ENCODE data around the gene PRMT9.

The PRMT9 gene

DNA sequence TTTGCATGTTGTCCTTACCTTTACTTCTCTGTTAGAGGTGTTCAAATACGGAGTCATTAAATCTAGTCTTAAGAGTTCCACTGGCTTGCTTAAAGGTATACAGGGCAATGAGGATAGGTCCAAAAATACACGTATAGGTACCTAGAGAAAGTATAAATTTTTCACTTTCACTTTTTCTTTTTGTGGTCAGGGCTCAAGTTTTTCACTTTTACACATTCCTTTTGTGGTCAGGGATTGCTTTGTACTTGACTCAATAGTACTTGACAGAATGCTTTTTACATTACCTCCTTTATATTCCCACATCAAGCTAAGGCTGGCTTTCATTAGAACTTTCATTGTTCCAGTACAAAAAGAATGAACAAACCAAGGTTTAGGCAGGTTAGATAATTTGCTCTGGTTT lies 45.0 kb downstream of the PRMT9 start:
- Histone ChIP-seq H3K27me3 (ENCODE audit: control insufficient read depth in 1 of 2, insufficient read depth in 2 of 2, low read length in 2 of 2) (no peaks in the 10 kb centered on the region), H3K4me1 (ENCODE audit: insufficient read depth, low read length) (no peaks in the 10 kb centered on the region), H3K36me3 (ENCODE audit: insufficient read depth, low read length) (peaks cover 38% of the 10 kb centered on the region), H3K9ac (ENCODE audit: low read length) (no peak overlapping the region), H3K4me3 (ENCODE audit: low read depth in 1 of 2, low read length in 2 of 2) (no peak overlapping the region), H3K27ac (ENCODE audit: low read depth, low read length) (no peak overlapping the region), H3K9me3 (ENCODE audit: low read length) (no peaks in the 10 kb centered on the region)

DNA sequence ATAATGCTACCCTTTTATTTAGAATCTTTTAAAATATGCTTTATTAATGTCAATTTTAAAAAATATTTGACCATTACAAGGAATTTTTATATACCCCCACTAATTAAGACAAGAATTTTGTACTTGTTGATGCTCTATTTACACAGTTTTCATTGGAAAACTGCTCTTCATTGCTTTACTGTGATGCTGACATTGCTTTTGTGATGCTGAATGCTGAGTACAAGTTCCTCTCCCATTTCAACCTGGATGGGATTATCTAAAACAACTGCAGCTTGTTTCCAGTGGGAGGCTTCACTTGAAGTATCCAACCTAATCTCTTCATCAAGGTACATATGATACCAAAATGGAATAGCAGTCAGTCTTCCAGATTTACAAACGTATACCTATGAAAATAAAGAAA lies 45.6 kb downstream of the PRMT9 start:
- Histone ChIP-seq H3K9me3 (ENCODE audit: low read length) (no peaks in the 10 kb centered on the region), H3K27ac (ENCODE audit: low read depth, low read length) (no peak overlapping the region), H3K36me3 (ENCODE audit: insufficient read depth, low read length) (peaks cover 39% of the 10 kb centered on the region), H3K27me3 (ENCODE audit: control insufficient read depth in 1 of 2, insufficient read depth in 2 of 2, low read length in 2 of 2) (no peaks in the 10 kb centered on the region), H3K4me1 (ENCODE audit: insufficient read depth, low read length) (no peaks in the 10 kb centered on the region), H3K4me3 (ENCODE audit: low read depth in 1 of 2, low read length in 2 of 2) (no peak overlapping the region), H3K9ac (ENCODE audit: low read length) (no peak overlapping the region)

DNA sequence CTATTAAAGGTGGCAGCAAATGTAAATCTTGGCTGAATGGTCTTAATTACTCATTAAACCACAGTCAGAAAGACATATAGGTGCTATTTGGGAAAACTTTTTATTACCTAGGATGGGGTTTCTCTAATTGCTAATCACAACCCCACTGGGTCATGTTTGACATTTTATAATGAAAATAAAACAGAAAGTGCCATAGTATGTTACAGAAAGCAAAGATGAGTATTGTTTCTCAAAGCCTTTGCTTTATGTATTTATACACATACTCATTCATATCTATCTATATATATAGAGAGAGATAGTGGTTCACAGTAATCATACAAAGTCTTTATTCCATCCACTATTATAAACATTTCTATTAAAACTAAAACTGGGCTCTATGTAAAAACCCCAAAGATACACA lies 48.6 kb downstream of the PRMT9 start:
- Histone ChIP-seq H3K36me3 (ENCODE audit: insufficient read depth, low read length) (peaks cover 43% of the 10 kb centered on the region), H3K4me1 (ENCODE audit: insufficient read depth, low read length) (no peaks in the 10 kb centered on the region), H3K9me3 (ENCODE audit: low read length) (no peaks in the 10 kb centered on the region), H3K27ac (ENCODE audit: low read depth, low read length) (no peak overlapping the region), H3K27me3 (ENCODE audit: control insufficient read depth in 1 of 2, insufficient read depth in 2 of 2, low read length in 2 of 2) (no peaks in the 10 kb centered on the region), H3K9ac (ENCODE audit: low read length) (no peak overlapping the region), H3K4me3 (ENCODE audit: low read depth in 1 of 2, low read length in 2 of 2) (no peak overlapping the region)

DNA sequence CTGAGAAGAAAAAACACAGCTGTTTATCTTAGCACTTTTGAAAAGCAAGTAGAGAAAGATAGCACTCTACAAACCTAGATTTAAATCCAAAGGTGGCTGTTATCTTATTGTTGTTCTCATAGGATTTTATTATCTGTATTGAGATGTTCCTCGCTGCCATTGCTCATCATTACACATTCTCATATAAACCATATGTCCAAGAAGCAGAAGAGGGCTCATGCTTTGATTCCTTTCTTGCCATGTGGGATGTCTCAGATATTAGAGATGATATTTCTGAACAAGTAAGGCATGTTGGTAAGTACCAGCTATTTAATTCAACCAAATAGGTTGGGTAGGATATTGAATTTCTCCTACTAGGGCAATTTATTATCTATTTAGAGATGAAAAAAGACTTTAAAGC lies 50.3 kb downstream of the PRMT9 start:
- Histone ChIP-seq H3K9ac (ENCODE audit: low read length) (no peak overlapping the region), H3K4me1 (ENCODE audit: insufficient read depth, low read length) (no peaks in the 10 kb centered on the region), H3K9me3 (ENCODE audit: low read length) (no peaks in the 10 kb centered on the region), H3K27ac (ENCODE audit: low read depth, low read length) (no peak overlapping the region), H3K4me3 (ENCODE audit: low read depth in 1 of 2, low read length in 2 of 2) (no peak overlapping the region), H3K36me3 (ENCODE audit: insufficient read depth, low read length) (peaks cover 52% of the 10 kb centered on the region), H3K27me3 (ENCODE audit: control insufficient read depth in 1 of 2, insufficient read depth in 2 of 2, low read length in 2 of 2) (no peaks in the 10 kb centered on the region)

DNA sequence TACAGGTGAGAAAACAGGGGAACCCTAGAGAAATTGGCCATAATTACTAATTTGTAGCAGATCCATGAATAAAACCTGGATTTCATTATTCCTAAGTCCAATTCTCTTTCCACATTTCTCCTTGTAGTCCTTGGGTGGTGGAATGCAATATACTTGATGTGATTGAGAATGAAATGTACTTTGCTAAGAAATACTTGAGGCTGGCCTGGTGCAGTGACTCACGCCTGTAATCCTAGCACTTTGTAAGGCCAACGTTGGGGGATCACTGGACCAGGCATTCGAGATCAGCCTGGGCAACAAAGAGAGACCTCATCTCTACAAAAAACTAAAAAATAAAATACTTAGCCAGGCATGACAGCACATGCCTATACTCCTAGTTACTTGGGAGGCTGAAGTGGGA lies 50.9 kb downstream of the PRMT9 start:
- Histone ChIP-seq H3K9ac (ENCODE audit: low read length) (no peak overlapping the region), H3K4me1 (ENCODE audit: insufficient read depth, low read length) (no peaks in the 10 kb centered on the region), H3K27ac (ENCODE audit: low read depth, low read length) (no peak overlapping the region), H3K4me3 (ENCODE audit: low read depth in 1 of 2, low read length in 2 of 2) (no peak overlapping the region), H3K36me3 (ENCODE audit: insufficient read depth, low read length) (peaks cover 52% of the 10 kb centered on the region), H3K9me3 (ENCODE audit: low read length) (no peaks in the 10 kb centered on the region), H3K27me3 (ENCODE audit: control insufficient read depth in 1 of 2, insufficient read depth in 2 of 2, low read length in 2 of 2) (no peaks in the 10 kb centered on the region)

DNA sequence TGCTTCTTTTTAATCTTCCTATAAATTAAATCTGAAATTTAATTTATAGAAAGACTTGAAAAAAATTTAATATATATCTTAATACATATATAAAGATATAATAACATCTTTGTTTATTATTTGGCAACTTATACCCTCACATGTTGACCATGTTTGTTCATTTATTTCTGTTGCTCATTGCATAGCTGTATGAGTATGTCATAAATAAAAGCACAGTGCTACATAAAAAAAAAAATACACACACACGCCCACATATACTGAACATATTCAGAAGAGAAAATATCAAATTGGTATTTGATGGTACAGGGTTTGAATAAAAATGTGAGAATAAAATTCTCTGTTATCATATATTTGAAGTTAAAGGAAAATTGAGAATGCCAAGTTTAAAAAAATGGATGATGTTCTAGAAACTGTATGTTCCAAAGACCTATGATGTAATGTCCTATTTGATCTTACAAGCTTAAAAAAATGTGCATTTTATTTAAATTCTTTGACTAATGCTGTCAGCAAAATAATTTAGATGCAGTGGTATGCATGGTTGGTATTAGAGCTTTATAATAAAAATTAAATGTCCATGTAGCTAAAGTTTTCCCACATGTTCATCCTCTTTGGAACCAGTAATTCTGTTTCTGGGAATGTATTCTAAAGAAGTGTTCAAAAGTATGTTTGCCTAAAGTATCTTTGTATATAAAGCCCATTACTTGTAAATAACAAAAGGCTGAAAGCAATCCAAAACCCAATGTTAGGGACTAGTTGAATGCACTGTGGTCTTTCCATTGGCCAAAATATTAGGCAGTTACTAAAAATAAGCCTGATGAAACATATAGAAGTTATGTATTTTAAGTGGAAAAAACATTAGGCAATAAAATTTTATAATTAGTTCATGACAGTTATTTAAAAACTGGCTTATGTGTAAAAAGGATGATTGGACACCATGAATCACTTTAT lies 53.9 kb downstream of the PRMT9 start:
- Histone ChIP-seq H3K4me1 (ENCODE audit: insufficient read depth, low read length) (no peaks in the 10 kb centered on the region), H3K27me3 (ENCODE audit: control insufficient read depth in 1 of 2, insufficient read depth in 2 of 2, low read length in 2 of 2) (no peaks in the 10 kb centered on the region), H3K9me3 (ENCODE audit: low read length) (no peaks in the 10 kb centered on the region), H3K27ac (ENCODE audit: low read depth, low read length) (no peak overlapping the region), H3K4me3 (ENCODE audit: low read depth in 1 of 2, low read length in 2 of 2) (no peak overlapping the region), H3K36me3 (ENCODE audit: insufficient read depth, low read length) (peaks cover 59% of the 10 kb centered on the region), H3K9ac (ENCODE audit: low read length) (no peak overlapping the region)

DNA sequence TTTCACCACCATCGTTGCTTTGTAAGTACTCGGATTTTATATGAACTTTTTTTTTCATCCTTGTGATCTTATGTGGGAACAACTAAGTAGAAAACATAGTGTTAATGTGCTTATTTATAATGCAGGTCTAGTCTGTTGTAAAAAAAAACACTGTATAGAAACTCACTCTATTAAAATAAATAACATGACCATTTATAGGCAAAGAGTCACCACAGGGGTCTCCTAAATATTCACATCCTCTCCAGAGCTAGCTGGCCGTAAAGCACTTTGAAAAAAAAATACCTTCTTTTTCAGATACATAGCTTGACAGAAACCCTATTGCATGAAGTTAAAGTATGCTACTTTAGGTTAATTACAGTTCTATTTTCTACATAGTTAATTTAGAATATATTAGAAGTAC lies 55.5 kb downstream of the PRMT9 start:
- H3K9me3 ChIP-seq (ENCODE audit: low read length): no peaks in the 10 kb centered on the region
- H3K4me1 ChIP-seq (ENCODE audit: insufficient read depth, low read length): no peaks in the 10 kb centered on the region
- H3K9ac ChIP-seq (ENCODE audit: low read length): no peak overlapping the region
- no peak overlapping the region for H3K4me3 ChIP-seq (ENCODE audit: low read depth in 1 of 2, low read length in 2 of 2)
- no peak overlapping the region for H3K27ac ChIP-seq (ENCODE audit: low read depth, low read length)
- H3K27me3 ChIP-seq (ENCODE audit: control insufficient read depth in 1 of 2, insufficient read depth in 2 of 2, low read length in 2 of 2): no peaks in the 10 kb centered on the region
- peaks cover 52% of the 10 kb centered on the region for H3K36me3 ChIP-seq (ENCODE audit: insufficient read depth, low read length)

DNA sequence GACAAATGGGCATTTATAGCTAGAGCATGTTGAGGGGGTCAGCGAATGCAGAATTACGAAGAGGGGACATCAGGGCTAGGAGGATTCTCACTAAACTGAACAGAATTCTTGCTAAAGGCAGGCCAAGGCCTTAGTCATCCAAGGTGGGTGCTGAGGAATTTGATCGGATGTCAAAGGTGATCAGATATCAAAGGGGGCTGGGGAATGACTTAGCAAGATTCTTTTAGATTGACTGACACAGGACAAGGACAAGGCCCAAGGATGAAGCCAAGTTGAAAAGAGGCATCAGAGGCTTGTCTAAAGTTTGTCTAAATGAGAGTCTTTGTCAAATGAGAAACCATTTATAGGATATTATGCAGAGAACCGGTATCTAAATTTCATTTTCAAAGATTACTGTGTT lies 57.1 kb downstream of the PRMT9 start:
- Histone ChIP-seq H3K4me3 (ENCODE audit: low read depth in 1 of 2, low read length in 2 of 2) (no peak overlapping the region), H3K36me3 (ENCODE audit: insufficient read depth, low read length) (peaks cover 43% of the 10 kb centered on the region), H3K27ac (ENCODE audit: low read depth, low read length) (no peak overlapping the region), H3K4me1 (ENCODE audit: insufficient read depth, low read length) (no peaks in the 10 kb centered on the region), H3K9ac (ENCODE audit: low read length) (no peak overlapping the region), H3K9me3 (ENCODE audit: low read length) (no peaks in the 10 kb centered on the region), H3K27me3 (ENCODE audit: control insufficient read depth in 1 of 2, insufficient read depth in 2 of 2, low read length in 2 of 2) (no peaks in the 10 kb centered on the region)

DNA sequence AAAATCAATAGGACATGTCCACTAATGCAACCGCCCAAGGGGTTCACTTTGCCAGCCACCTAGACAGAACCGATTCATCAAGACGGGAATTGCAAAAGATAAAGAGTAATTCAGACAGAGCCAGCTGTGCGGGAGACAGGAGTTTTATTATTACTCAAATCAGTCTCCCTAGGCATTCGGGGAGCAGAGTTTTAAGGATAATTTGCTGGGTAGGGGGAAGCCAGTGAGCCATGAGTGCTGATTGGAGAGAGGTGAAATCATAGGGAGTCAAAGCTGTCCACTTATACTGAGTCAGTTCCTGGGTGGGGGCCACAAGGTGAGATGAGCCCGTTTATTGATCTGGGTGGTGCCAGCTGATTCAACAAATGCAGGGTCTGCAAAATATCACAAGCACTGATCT lies 58.2 kb downstream of the PRMT9 start:
- H3K27me3 ChIP-seq (ENCODE audit: control insufficient read depth in 1 of 2, insufficient read depth in 2 of 2, low read length in 2 of 2): no peaks in the 10 kb centered on the region
- H3K9ac ChIP-seq (ENCODE audit: low read length): no peak overlapping the region
- H3K4me1 ChIP-seq (ENCODE audit: insufficient read depth, low read length): no peaks in the 10 kb centered on the region
- no peaks in the 10 kb centered on the region for H3K9me3 ChIP-seq (ENCODE audit: low read length)
- H3K27ac ChIP-seq (ENCODE audit: low read depth, low read length): no peak overlapping the region
- no peak overlapping the region for H3K4me3 ChIP-seq (ENCODE audit: low read depth in 1 of 2, low read length in 2 of 2)
- H3K36me3 ChIP-seq (ENCODE audit: insufficient read depth, low read length): peaks cover 43% of the 10 kb centered on the region

DNA sequence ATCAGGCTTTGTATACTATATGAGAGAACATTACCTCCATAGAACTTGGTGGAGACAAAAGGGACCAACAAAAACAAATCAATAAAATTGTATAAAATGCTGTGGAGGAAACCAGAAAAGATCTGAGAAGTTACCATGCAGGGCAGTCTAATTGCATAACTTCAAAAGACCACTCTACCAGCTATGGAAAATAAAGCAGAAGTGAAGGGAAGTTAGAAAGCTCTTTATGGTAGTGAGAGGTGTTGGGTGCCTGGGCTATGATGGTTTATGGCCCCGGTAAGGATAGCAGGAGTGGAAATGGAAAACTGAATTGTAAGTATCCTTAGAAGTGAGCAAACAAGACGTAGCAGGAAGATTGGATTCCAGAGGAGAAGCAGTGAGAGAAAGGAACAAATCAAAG lies 63.6 kb downstream of the PRMT9 start:
- peaks cover 17% of the 10 kb centered on the region for H3K36me3 ChIP-seq (ENCODE audit: insufficient read depth, low read length)
- no peaks in the 10 kb centered on the region for H3K27me3 ChIP-seq (ENCODE audit: control insufficient read depth in 1 of 2, insufficient read depth in 2 of 2, low read length in 2 of 2)
- H3K27ac ChIP-seq (ENCODE audit: low read depth, low read length): no peak overlapping the region
- peaks cover 18% of the 10 kb centered on the region for H3K4me1 ChIP-seq (ENCODE audit: insufficient read depth, low read length)
- no peak overlapping the region for H3K4me3 ChIP-seq (ENCODE audit: low read depth in 1 of 2, low read length in 2 of 2)
- H3K9me3 ChIP-seq (ENCODE audit: low read length): no peaks in the 10 kb centered on the region
- no peak overlapping the region for H3K9ac ChIP-seq (ENCODE audit: low read length)

DNA sequence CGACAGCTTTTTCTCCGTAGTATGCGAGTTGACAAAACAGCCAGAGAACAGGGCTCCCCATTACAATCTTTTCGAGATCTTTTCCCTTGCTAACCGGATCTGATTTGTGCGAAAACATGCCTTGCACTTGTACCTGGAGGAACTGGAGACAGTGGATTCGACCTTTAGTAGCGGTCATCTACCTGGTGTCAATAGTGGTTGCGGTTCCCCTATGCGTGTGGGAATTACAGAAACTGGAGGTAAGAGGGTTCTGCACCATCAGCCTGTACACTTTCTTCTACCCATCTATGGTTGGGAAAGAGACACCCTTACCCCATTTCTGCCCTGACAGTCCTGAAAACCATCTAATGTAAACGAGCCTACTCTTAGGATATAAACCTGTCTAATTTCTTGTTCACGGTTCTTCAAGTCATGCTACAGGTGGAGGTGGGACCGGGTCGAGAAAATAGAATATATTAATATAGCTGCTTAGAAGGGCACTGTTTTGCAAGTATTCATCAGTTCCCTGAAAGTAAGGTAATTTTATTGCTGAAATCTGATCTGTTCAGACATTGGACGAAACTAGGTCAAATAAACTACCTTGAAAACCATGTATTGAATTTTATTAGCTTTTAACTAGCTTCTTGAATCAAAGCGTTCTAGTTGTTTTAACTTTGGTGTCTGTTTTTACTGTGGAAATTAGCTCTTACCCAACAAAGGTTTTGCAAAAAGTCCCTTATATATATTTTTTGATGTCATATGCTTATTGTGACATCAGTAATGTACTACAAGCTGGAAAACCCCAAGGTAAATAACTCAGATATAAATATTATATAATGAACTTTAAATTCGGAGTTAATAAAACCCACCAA lies 65.9 kb downstream of the PRMT9 start:
- Histone ChIP-seq H3K9me3 (ENCODE audit: low read length) (no peaks in the 10 kb centered on the region), H3K4me1 (ENCODE audit: insufficient read depth, low read length) (peaks cover 18% of the 10 kb centered on the region), H3K27ac (ENCODE audit: low read depth, low read length) (peak overlapping the region; percentile 41), H3K9ac (ENCODE audit: low read length) (peak overlapping the region; percentile 66), H3K4me3 (ENCODE audit: low read depth in 1 of 2, low read length in 2 of 2) (peak overlapping the region; percentile 60 to 91), H3K36me3 (ENCODE audit: insufficient read depth, low read length) (peaks cover 6% of the 10 kb centered on the region), H3K27me3 (ENCODE audit: control insufficient read depth in 1 of 2, insufficient read depth in 2 of 2, low read length in 2 of 2) (no peaks in the 10 kb centered on the region)
